ENCODE results near the gene NOX3.
"Not testable (repeated sequence)": the region's sequence is repeated elsewhere in the genome, so short reads cannot be mapped to it uniquely, and the experiment has no call there.

- not testable (repeated sequence) for TF ChIP-seq POLR2A (IDR thresholded peaks at IDR 0.05; ENCODE audit: low read depth, low read length); POLR2AphosphoS5 (IDR thresholded peaks at IDR 0.05; ENCODE audit: low read depth, low read length); TAF1 (IDR thresholded peaks at IDR 0.05; ENCODE audit: borderline replicate concordance, low read depth, low read length)
Observed at GRCh38 chr6:155362968-155363632, 92.5 kb downstream of the NOX3 start.
